Measurements from ENCODE around the gene TEAD1.
A peak's percentile ranks its signal among the peaks of the same experiment; 100 is the strongest.

TEAD1 gene

DNA sequence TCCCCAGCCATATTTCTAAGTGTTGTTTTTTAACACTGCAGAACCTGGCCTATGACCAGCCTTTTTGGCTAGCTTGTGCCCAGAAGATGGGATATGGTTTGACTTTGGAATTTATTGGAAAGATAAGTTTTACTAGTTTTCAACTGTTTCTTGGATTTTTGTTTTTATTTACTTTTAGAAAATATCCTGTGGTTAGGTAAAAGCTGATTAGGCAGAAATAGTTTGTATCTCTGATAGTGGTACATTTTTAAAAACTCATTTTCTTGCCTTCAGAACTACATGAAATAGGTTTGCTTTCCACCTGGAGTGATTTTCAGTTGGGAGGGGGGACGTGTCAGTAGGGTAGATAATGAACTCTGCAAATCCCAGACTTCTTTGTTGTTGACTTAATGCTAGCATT, 243.6 kb downstream of the TEAD1 start:
- DNase-seq: no peak

- no peak for DNase-seq
These were observed 244.4 kb downstream of the TEAD1 start for GRCh38 chr11:12918667-12919066.

DNA sequence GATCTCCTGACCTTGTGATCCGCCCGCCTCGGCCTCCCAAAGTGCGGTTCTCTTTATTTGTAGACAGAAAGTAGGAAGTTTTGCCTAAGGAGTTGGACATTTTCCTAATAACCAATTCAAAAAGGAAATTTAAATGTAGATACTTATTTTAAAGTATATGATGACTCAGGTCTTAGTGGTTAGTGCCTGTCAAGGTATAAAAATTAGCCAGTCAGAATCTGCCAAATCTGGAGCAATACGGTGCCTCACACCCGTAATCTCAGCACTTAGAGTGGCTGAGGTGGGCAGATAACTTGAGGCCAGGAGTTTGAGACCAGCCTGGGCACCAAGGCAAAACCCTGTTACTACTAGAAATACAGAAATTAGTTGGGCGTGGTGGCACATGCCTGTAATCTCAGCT, 248.2 kb downstream of the TEAD1 start:
- DNase-seq: no peak

GRCh38 chr11:12922980-12923507, 248.8 kb downstream of the TEAD1 start:
- no peak for DNase-seq

GRCh38 chr11:12924650-12925049, 250.4 kb downstream of the TEAD1 start:
- no peak for DNase-seq

DNA sequence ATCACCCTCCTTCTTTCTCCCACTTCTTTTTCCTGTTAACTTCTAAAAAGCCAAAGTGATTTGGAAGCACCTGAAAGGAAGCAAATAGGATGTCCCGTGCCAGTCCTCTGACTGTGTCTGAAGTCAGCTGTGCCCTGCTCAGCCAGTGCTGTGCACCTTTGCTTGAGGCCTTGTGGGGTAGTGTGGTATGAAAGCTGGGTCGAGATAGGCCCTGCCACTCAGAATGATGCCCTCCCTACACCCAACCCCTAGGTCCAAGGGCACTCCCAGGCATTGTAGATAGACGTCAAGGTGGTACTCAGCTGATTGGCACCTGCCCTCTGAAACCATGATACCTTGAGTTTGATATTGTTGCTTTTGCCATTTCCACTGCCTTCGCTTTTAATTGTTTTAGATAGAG, 251.3 kb downstream of the TEAD1 start:
- DNase-seq: no peak

GRCh38 chr11:12927221-12927620, 253.0 kb downstream of the TEAD1 start:
- DNase-seq: no peak

DNA sequence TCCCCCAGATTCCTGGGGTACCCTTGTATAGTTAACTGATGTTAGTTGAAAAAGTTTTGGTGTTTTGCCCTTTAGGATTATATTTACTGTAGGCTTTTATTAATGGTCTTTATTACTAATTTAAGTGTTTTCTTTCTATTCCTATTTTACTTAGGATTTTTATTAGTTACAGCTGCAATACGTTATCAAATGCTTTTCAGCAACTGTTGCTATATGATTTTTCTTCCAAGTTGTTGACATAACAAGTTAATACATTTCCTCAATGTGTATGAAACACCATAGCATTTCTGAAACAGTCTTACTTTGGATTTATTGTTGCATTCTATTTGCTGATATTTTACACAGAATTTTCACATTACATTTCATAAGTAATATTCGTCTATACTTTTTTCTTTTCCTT, 253.7 kb downstream of the TEAD1 start:
- DNase-seq: no peak

DNA sequence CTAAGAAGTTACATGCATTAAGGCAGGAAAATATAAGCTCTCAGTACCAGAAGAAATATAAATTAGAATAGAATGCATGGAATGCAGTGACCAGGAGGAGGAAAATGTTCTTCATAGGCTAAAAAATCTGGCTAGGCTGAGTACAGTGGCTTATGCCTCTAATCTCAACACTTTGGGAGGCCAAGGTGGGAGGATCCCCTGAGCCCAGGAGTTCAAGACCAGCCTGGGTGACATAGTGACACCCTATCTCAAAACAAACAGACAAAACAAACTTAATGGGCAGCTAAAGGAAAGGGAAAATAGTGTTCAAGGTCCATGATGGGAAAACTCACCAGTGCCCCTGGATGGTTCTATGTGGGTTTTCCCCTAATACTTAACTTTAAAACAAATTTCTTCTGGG, 256.6 kb downstream of the TEAD1 start:
- DNase-seq: no peak

DNA sequence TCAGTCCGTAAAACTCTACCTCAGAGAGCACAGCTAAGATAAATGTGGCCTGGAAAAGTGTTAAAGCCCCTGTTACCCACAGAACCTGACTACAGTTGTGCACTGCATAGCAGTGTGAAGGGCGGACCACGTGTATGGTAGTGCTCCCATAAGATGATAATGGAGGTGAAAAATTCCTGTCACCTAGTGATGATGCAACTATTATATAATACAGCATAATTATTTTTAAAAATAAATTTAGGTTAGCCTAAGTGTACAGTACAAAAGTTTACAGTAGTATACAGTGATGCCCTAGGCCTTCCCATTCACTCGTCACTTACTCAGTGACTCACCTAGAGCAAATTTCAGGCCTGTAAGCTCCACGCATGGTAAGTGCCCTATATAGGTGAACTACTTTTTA, 258.3 kb downstream of the TEAD1 start:
- DNase-seq: no peak

- no peak for DNase-seq
These were observed 262.0 kb downstream of the TEAD1 start for GRCh38 chr11:12936200-12936599.

GRCh38 chr11:12938590-12939247, 264.5 kb downstream of the TEAD1 start:
- no peak for DNase-seq

- no peak for DNase-seq
These were observed 267.4 kb downstream of the TEAD1 start for GRCh38 chr11:12941671-12942070.

- no peak for DNase-seq
These were observed 267.9 kb downstream of the TEAD1 start for GRCh38 chr11:12942157-12942556.

GRCh38 chr11:12943311-12943710, 269.1 kb downstream of the TEAD1 start:
- no peak for DNase-seq

GRCh38 chr11:12944889-12945288, 270.7 kb downstream of the TEAD1 start:
- no peak for DNase-seq

DNA sequence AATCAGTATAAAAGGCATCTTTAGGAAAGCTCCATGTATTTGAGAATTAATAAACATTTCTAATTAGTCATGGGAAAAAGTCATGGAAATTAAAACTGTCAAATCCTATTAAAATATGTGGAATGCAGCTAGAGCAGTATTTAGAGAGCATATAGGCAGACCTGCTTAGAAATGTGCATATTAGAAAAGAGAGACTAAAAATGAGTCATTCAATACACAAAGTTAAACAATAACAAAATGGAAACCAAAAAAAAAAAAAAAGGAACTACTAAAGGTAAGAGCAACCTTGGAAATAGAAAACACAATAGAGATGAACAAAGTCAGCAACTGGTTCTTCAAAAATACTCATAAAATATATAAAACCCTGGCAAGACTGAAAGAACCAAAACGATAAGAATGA, 275.2 kb downstream of the TEAD1 start:
- no peak for DNase-seq

GRCh38 chr11:12950670-12951069, 276.4 kb downstream of the TEAD1 start:
- no peak for DNase-seq

GRCh38 chr11:12951376-12951775, 277.2 kb downstream of the TEAD1 start:
- DNase-seq: no peak

- no peak for DNase-seq
These were observed 277.9 kb downstream of the TEAD1 start for GRCh38 chr11:12952094-12952493.

GRCh38 chr11:12958986-12959385, 284.8 kb downstream of the TEAD1 start:
- no peak for DNase-seq

GRCh38 chr11:12961615-12962014, 287.4 kb downstream of the TEAD1 start:
- no peak for DNase-seq

DNA sequence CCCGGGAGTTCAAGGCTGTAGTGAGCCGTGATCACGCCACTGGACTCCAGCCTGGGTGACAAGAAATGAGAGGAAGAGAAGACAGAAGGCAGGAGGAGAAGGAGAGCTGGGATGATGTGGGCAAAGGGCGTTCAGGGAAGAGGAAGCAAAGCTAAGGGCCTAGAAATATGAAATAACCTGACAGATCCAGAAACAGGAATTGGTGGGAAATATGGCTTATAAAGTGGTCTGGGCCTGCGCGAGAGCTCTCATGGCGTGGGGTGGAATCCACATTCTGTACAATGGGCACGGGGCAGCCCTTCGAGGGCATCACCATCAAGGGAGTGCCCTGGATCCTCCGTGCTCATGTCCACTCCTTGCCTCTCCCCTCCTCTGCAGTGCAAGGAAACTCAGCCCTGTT, 288.1 kb downstream of the TEAD1 start:
- DNase-seq: no peak

GRCh38 chr11:12963051-12963450, 288.8 kb downstream of the TEAD1 start:
- DNase-seq: no peak

- DNase-seq: peak in 1 of 2 donors; percentile 24
These were observed 289.7 kb downstream of the TEAD1 start for GRCh38 chr11:12963792-12964536.
